Tibial nerve (tissue), 4 donors: ENCODE data around the gene TRMT10B.

Experiments
- EP300 ChIP-seq, 2 donors: sonication (generic); formaldehyde crosslinking; IDR thresholded peaks; one replicate each; pipeline ENCODE4 v1.6.1; 2017; ENCODE audit warnings: antibody characterized with exemption in 2 of 2, mild to moderate bottlenecking in 1 of 2
- POLR2A ChIP-seq, 2 donors: fragments of 450-650 bp; IDR thresholded peaks; one replicate each; pipeline ENCODE4 v1.6.1; 2017; ENCODE audit warnings: antibody characterized with exemption in 2 of 2, mild to moderate bottlenecking in 2 of 2, moderate library complexity in 2 of 2
- TF ChIP-seq, protein P1 (sequence below), 5 experiments: fragments of 200-600 bp in 3 of 5; fragments of 450-650 bp in 2 of 5; sonication (generic) in 3 of 5; IDR thresholded peaks; one replicate each; pipeline ENCODE4 v1.5.1; 2016 to 2019; ENCODE audit warnings: antibody characterized with exemption in 5 of 5, mild to moderate bottlenecking in 3 of 5, moderate library complexity in 2 of 5

DNA sequence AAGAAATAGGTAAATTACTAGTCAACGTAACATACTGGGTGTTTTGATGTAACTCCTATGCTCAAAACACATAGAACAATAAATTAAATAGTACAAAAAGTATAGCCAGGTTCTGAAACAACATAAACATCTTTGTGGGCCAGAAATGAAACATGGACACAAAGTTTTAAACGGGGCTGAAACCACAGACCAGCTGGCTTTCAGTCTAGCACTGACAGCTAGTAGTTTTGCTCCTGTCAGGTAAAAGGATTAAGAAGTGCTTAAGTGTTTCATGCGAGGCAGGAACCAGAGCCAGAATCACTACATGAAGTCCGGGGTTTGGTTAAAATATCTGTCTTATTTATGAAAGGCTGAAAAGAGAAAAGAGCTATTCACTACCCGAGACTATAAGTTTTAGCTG, 66.5 kb downstream of the TRMT10B start:
- TF ChIP-seq, protein P1, sequence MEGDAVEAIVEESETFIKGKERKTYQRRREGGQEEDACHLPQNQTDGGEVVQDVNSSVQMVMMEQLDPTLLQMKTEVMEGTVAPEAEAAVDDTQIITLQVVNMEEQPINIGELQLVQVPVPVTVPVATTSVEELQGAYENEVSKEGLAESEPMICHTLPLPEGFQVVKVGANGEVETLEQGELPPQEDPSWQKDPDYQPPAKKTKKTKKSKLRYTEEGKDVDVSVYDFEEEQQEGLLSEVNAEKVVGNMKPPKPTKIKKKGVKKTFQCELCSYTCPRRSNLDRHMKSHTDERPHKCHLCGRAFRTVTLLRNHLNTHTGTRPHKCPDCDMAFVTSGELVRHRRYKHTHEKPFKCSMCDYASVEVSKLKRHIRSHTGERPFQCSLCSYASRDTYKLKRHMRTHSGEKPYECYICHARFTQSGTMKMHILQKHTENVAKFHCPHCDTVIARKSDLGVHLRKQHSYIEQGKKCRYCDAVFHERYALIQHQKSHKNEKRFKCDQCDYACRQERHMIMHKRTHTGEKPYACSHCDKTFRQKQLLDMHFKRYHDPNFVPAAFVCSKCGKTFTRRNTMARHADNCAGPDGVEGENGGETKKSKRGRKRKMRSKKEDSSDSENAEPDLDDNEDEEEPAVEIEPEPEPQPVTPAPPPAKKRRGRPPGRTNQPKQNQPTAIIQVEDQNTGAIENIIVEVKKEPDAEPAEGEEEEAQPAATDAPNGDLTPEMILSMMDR (IDR thresholded peaks at IDR 0.05), result no peak
- TF ChIP-seq POLR2A (IDR thresholded peaks at IDR 0.05) (no peak), EP300 (IDR thresholded peaks at IDR 0.05) (no peak)
